ENCODE measurements around the gene INO80C.
A peak's percentile ranks its signal among the peaks of the same experiment; 100 is the strongest.
"Not testable (repeated sequence)": the region's sequence is repeated elsewhere in the genome, so short reads cannot be mapped to it uniquely, and the experiment has no call there.

INO80C gene

DNA sequence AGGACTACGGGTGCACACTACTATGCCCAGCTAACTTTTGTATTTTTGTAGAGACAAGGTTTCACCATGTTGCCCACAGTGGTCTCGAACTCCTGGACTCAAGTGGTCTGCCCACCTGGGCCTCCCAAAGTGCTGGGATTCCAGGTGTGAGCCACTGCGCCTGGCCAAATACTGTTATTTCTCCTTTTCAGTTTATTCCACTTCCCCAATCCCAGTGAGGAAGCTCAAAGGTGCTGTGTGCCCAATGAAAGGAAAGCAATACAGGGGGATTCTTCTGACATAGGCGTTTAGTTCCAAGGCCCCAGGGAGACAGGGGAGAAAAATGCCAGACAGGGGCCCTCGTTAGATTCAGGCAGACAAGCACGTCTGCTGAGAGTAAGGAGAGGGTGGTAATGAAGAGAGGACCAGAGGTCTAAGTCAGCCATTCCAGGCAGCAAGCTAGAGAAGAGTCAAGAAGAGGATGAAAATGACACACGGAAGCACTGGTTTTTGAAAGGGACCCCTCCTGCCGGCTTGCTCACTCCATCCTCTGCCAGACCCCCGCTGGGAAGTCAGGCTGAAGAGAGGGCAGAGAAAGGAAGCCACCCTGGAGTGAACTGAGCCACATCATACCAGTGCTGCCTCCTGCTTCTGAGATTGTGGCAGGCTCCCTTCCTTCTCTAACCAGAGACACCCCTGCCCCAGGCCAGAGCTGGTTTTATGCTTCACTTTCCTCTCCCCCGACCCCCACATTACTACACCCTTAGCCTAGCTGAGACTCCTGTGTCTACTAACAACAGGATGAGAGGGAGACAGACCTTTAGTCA is 6.7 kb downstream of the INO80C start:
- Mint-ChIP-seq H3K4me1 (ENCODE audit: low read depth in 2 of 2) (no peaks in the 10 kb centered on the region), H3K36me3 (ENCODE audit: insufficient read depth) (no peaks in the 10 kb centered on the region), H3K9me3 (no peaks in the 10 kb centered on the region), H3K27ac (peak overlapping the region in 1 of 2 donors; percentile 52), H3K4me3 (no peak overlapping the region), H3K27me3 (no peaks in the 10 kb centered on the region)
- DNase-seq (no peak), ATAC-seq (replicated peaks) (no peak)

DNA sequence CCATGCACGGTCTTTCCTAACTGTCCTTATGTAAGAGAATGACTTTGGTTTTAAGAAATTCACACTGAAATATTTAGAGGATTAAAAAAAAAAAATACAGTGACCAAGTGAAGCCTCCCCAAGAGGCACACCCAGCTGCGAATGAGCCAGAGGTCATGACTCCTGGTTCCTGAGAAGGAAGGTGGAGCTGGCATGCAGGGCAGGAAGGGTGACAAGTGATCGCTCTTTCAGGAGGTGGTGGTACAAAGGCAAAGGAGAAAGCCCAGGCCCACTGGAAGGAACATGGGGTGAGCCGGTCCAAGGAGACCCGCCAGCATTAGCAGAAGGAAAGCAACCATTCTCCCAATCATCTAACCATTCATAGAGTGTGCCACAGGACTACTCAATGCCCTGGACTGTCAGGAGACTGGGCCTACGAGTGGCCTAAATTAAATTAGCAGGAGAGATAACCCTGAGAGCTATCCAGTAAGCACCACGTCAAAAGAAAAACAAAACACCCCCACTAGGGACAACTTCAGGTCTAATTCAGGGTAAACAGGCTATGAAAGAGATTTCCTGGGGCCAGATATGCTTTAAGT is 7.8 kb downstream of the INO80C start:
- H3K27ac Mint-ChIP-seq, result no peak overlapping the region
- no peaks in the 10 kb centered on the region for H3K36me3 Mint-ChIP-seq (ENCODE audit: insufficient read depth)
- DNase-seq (no peak), ATAC-seq (replicated peaks) (no peak)
- H3K27me3 Mint-ChIP-seq, result no peaks in the 10 kb centered on the region
- no peaks in the 10 kb centered on the region for H3K9me3 Mint-ChIP-seq
- H3K4me1 Mint-ChIP-seq (ENCODE audit: low read depth in 2 of 2), result no peaks in the 10 kb centered on the region
- no peak overlapping the region for H3K4me3 Mint-ChIP-seq

DNA sequence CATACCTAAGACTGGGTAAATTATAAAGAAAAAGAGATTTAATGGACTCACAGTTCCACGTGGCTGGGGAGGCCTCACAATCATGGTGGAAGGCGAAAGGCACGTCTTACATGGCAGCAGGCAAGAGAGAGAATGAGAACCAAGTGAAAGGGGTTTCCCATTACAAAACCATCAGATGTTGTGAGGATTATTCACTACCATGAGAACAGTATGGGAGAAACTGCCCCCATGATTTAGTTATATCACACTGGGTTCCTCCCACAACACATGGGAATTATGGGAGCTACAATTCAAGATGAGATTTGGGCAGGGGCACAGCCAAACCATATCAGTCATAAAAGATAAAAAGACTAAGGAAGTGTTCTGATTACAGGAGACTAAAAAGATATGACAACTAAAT is 8.5 kb downstream of the INO80C start:
- ATAC-seq (replicated peaks); H3K36me3 Mint-ChIP-seq (ENCODE audit: insufficient read depth); H3K4me3 Mint-ChIP-seq; H3K4me1 Mint-ChIP-seq (ENCODE audit: low read depth in 2 of 2); DNase-seq; H3K9me3 Mint-ChIP-seq; H3K27ac Mint-ChIP-seq; H3K27me3 Mint-ChIP-seq: not testable (repeated sequence)

DNA sequence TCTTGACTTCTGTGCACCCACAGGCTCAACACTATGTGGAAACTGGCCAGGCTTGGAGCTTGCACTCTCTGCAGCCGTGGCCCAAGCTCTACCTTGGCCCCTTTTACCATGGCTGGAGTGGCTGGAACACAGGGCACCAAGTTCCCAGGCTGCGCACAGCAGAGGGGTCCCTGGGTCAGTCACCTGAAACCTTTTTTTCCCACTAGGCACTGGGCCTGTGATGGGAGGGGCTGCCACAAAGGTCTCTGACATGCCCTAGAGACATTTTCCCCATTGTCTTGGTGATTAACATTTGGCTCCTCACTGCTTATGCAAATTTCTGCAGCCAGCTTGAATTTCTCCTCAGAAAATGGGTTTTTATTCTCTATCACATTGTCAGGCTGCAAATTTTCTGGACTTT is 9.4 kb downstream of the INO80C start:
- DNase-seq; H3K9me3 Mint-ChIP-seq; H3K4me3 Mint-ChIP-seq; H3K27me3 Mint-ChIP-seq; H3K4me1 Mint-ChIP-seq (ENCODE audit: low read depth in 2 of 2); H3K27ac Mint-ChIP-seq; ATAC-seq (replicated peaks); H3K36me3 Mint-ChIP-seq (ENCODE audit: insufficient read depth): not testable (repeated sequence)

DNA sequence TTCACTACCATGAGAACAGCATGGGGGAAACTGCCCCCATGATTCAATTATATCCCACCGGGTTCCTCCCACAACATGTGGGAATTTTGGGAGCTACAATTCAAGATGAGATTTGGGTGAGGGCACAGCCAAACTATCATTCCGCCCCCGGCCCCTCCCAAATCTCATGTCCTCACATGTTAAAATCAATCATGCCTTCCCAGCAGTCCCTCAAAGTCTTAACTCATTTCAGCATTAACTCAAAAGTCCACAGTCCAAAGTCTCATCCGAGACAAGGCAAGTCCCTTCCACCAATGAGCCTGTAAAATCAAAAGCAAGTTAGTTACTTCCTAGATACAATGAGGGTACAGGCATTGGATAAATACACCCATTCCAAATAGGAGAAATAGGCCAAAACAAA is 10.2 kb downstream of the INO80C start:
- H3K27ac Mint-ChIP-seq; H3K27me3 Mint-ChIP-seq; DNase-seq; ATAC-seq (replicated peaks); H3K36me3 Mint-ChIP-seq (ENCODE audit: insufficient read depth); H3K4me1 Mint-ChIP-seq (ENCODE audit: low read depth in 2 of 2); H3K4me3 Mint-ChIP-seq; H3K9me3 Mint-ChIP-seq: not testable (repeated sequence)

DNA sequence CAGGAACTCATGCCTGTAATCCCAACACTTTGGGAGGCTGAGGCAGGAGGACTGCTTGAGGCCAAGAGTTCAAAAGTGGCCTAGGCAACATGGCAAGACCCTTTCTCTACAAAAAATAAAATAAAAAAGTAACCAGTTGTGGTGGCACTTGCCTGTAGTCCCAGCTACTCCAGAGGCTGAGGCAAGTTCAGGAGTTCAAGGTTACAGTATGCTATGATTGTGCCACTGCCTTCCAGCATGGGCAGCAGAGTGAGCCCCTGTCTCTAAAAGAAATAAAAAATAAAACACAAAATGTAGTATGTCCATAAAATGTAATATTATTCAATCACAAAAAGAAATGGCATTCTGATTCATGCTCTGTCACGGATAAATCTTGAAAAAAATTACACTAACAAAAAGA is 11.9 kb downstream of the INO80C start:
- H3K27ac Mint-ChIP-seq, result no peak overlapping the region
- H3K4me1 Mint-ChIP-seq (ENCODE audit: low read depth in 2 of 2), result peaks cover 4 to 5% of the 10 kb centered on the region in 2 donors
- ATAC-seq (replicated peaks) (no peak), DNase-seq (no peak)
- H3K4me3 Mint-ChIP-seq, result no peak overlapping the region
- no peaks in the 10 kb centered on the region for H3K36me3 Mint-ChIP-seq (ENCODE audit: insufficient read depth)
- no peaks in the 10 kb centered on the region for H3K27me3 Mint-ChIP-seq
- H3K9me3 Mint-ChIP-seq, result no peaks in the 10 kb centered on the region

DNA sequence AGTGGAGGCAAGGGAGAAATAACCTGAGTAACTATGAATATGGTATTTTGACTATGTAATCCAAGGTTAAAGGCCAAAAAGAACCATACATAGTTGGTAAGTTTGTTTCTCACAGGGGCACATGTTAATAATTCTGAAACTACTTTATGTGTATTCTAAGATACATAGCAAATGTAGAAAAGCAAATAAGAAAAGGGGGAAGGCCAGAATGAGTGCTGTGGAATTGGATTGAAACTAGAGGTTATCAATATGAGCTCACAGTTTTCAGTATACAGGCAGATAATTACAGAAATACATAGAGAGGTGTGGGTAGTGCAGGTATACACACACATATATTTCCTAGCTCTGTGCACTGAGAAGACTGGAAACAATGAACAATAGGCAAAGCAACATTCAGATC is 13.7 kb downstream of the INO80C start:
- Mint-ChIP-seq H3K9me3 (no peaks in the 10 kb centered on the region), H3K36me3 (ENCODE audit: insufficient read depth) (no peaks in the 10 kb centered on the region), H3K27ac (no peak overlapping the region), H3K27me3 (no peaks in the 10 kb centered on the region), H3K4me1 (ENCODE audit: low read depth in 2 of 2) (peaks cover 4 to 5% of the 10 kb centered on the region in 2 donors), H3K4me3 (no peak overlapping the region)
- ATAC-seq (replicated peaks), result no peak
- no peak for DNase-seq

DNA sequence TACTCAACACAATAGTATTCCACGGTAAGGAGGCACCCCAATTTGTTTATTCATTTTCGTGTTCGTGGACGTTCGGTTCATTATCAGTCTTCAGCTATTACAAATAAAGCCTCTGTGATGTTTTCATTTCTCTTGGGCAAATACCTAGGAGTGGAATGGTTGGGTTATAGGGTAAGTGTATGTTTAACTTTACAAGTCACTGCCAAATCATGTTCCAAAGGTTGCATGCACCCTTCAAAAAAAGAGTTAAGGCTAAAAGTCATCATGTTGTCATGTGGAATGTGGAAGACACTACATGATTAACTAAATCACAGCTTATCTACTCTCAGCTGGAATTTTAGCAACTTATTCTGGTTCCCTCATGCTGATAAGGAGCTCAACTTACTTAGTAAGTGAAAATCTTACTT is 15.8 kb downstream of the INO80C start:
- DNase-seq (no peak), ATAC-seq (replicated peaks) (no peak)
- H3K4me1 Mint-ChIP-seq (ENCODE audit: low read depth in 2 of 2), result peaks cover 7 to 9% of the 10 kb centered on the region in 2 donors
- no peak overlapping the region for H3K4me3 Mint-ChIP-seq
- H3K36me3 Mint-ChIP-seq (ENCODE audit: insufficient read depth), result no peaks in the 10 kb centered on the region
- H3K27me3 Mint-ChIP-seq, result no peaks in the 10 kb centered on the region
- H3K27ac Mint-ChIP-seq, result no peak overlapping the region
- H3K9me3 Mint-ChIP-seq, result no peaks in the 10 kb centered on the region

DNA sequence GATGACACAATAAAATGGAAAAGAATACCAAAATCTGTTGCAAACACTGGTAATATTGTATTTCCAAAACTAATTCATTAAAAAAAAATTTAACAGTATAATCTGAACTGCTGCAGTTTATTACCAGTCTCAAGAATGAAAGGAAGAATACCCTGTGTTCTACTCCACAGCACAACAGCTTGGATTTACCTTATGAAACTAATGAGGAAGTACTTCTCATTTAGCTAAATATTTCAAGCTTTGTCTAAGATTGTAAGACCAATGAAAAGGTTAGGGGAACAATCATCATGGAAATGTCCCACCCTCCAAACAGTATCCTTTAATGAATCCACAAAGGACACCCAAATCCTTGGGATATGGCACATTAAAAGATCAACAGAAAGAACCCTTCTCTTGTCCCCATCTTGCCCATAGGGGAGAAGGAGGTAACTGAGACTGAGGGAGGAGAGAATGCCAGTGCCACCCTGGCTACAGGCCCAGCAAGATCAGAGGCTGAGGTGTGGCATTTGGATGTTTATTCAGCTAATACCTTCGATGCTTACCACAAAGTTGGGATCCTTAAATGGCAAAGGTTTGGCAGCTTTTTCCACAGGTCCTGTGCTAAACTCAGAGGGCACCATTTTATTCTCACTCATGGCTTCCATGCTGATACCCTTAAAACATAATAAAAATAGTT is 17.7 kb downstream of the INO80C start:
- DNase-seq, result no peak
- Mint-ChIP-seq H3K9me3 (no peaks in the 10 kb centered on the region), H3K4me3 (no peak overlapping the region), H3K4me1 (ENCODE audit: low read depth in 2 of 2) (peaks cover 7 to 9% of the 10 kb centered on the region in 2 donors), H3K36me3 (ENCODE audit: insufficient read depth) (peaks cover 5% of the 10 kb centered on the region), H3K27ac (no peak overlapping the region), H3K27me3 (no peaks in the 10 kb centered on the region)
- no peak for ATAC-seq (replicated peaks)

DNA sequence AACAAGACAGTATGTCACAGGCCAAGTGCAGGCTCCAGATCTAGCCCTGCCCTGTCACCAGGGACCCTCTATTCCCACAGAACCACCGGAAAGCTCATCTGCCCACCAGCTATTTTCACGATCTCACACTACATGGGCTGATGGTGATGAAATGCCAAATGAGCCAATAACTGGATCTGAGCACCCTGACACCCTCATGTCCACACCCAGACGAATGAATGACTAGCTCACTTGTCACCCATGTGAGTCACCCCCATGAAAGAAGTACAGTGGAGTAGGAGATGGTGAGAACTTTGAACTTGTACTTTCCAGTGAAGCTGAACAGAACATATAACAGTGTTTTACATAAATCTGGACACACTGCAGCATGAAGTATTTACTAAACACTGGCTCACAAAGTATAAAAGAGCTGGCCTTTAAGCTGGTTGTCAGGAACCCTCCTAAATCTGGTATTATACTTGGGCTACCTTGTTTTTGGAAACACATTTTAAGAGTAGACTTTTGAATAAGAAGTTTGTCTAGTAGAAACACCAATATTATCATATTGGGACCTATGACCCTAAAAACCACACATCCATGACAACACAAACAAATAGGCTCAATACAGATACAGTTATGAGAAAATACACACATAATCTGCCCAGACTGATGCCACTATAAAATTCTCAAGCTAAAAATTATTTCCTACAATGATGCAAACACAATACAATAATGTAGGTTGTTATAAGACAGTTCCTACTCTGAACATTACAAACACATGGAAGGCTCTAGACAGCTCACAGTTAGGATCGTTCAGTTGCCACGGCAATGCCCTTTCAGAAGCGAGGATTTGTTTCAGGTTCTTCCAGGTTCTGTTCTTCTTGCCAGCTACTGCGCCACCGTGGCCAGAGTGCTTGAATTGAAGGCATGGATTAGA is 19.0 kb downstream of the INO80C start:
- Mint-ChIP-seq H3K27me3 (no peaks in the 10 kb centered on the region), H3K9me3 (no peaks in the 10 kb centered on the region), H3K4me3 (no peak overlapping the region), H3K4me1 (ENCODE audit: low read depth in 2 of 2) (peaks cover 7 to 9% of the 10 kb centered on the region in 2 donors), H3K27ac (peak overlapping the region; percentile 55 to 79), H3K36me3 (ENCODE audit: insufficient read depth) (peaks cover 6% of the 10 kb centered on the region)
- ATAC-seq (replicated peaks) (peak; percentile 58), DNase-seq (no peak)

DNA sequence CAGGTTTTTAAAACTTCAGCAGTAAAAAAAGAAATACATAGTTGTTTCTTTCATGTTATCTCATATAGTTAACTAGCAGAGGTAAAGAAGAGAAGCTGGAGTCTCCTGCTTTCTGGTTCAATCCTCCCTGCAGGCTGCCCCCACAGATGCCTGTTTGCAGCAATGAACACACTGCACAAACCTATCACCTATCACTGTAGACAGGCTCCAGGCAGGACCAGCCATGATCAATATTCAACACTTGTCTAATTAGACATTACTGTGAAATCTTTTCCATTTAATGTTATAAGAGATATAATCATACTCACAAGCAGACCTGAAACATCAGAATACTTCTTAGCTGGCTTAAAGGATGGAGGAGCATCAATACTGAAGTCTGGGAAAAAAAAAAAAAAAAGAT is 19.8 kb downstream of the INO80C start:
- peak overlapping the region; percentile 55 to 79 for H3K27ac Mint-ChIP-seq
- peaks cover 9% of the 10 kb centered on the region for H3K36me3 Mint-ChIP-seq (ENCODE audit: insufficient read depth)
- H3K27me3 Mint-ChIP-seq, result no peaks in the 10 kb centered on the region
- no peaks in the 10 kb centered on the region for H3K9me3 Mint-ChIP-seq
- ATAC-seq (replicated peaks) (no peak), DNase-seq (no peak)
- no peak overlapping the region for H3K4me3 Mint-ChIP-seq
- H3K4me1 Mint-ChIP-seq (ENCODE audit: low read depth in 2 of 2), result peaks cover 5 to 9% of the 10 kb centered on the region in 2 donors

DNA sequence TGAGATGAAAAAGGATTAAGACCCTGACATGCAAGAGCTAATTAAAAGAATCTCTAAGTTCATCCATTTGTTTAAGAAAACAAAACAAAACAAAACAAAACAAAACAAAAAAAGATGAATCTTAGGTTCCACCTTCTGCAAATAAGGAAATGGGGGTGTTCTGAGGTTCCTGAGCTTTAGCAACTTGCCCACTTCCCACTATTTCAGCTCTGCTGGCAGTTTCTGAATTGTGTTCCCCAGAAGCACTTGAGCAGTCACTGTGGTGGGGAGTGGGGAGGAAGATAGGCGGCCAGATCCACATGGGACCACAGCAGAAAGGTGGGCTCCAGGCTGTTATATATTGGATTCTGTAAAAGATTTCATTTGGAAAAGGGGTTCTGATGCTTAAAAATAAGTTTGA is 20.3 kb downstream of the INO80C start:
- peaks cover 5 to 9% of the 10 kb centered on the region in 2 donors for H3K4me1 Mint-ChIP-seq (ENCODE audit: low read depth in 2 of 2)
- no peak overlapping the region for H3K27ac Mint-ChIP-seq
- peaks cover 9% of the 10 kb centered on the region for H3K36me3 Mint-ChIP-seq (ENCODE audit: insufficient read depth)
- no peaks in the 10 kb centered on the region for H3K9me3 Mint-ChIP-seq
- H3K27me3 Mint-ChIP-seq, result no peaks in the 10 kb centered on the region
- DNase-seq (no peak), ATAC-seq (replicated peaks) (no peak)
- H3K4me3 Mint-ChIP-seq, result no peak overlapping the region

DNA sequence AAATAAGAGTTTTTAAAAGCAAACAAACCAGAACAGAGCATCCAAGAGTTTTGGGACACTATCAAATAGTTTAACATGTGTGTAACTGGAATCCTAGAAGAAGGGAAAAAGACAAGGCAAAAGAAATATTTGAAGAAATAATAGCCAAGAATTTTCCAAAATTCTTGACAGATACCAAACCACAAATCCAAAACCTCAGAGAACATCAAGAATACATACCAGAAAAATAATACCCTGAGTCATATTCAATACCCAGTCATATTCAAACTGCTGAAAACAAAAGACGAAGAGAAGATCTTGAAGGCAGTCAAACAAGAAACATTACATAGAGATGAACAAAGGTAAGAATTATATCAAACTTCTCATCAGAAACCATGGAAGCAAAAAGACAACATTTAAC is 22.9 kb downstream of the INO80C start:
- Mint-ChIP-seq H3K9me3 (no peaks in the 10 kb centered on the region), H3K4me3 (no peak overlapping the region), H3K4me1 (ENCODE audit: low read depth in 2 of 2) (peaks cover 5% of the 10 kb centered on the region in 2 donors), H3K36me3 (ENCODE audit: insufficient read depth) (peaks cover 9% of the 10 kb centered on the region), H3K27me3 (no peaks in the 10 kb centered on the region), H3K27ac (no peak overlapping the region)
- ATAC-seq (replicated peaks) (no peak), DNase-seq (no peak)

Data from effector memory CD8-positive, alpha-beta T cell (primary cell).